SJSA1 (cell line): ENCODE data around the gene ELL. TPM values are rescaled to one million over a fixed set of nuclear protein-coding genes. Genes with fewer than 3 reads are reported as not detected.
A peak's percentile ranks its signal among the peaks of the same experiment; 100 is the strongest.

ENCODE experiments used
- DNase-seq, 2 experiments: peaks; one replicate each; pipeline ENCODE4 v3.0.0-alpha.2; 2015 to 2020; ENCODE audit warnings: low spot score in 2 of 2, low read depth in 1 of 2
- H3K27ac ChIP-seq: fragments of 250-450 bp; sonication (Bioruptor Pico); 2 replicates; pipeline ENCODE4 v1.5.1; 2020; ENCODE audit warnings: mild to moderate bottlenecking, moderate library complexity
- H3K27me3 ChIP-seq: fragments of 250-450 bp; sonication (Bioruptor Pico); replicated peaks from 2 replicates; pipeline ENCODE4 v1.5.1; 2020; ENCODE audit warnings: mild to moderate bottlenecking, moderate library complexity
- H3K36me3 ChIP-seq: fragments of 250-450 bp; sonication (Bioruptor Pico); 2 replicates; pipeline ENCODE4 v1.5.1; 2020; ENCODE audit warnings: mild to moderate bottlenecking
- H3K4me1 ChIP-seq: fragments of 250-450 bp; sonication (Bioruptor Pico); replicated peaks from 2 replicates; pipeline ENCODE4 v1.6.1; 2021; ENCODE audit warnings: mild to moderate bottlenecking
- H3K4me3 ChIP-seq: fragments of 250-450 bp; sonication (Bioruptor Pico); 2 replicates; pipeline ENCODE4 v1.5.1; 2020; ENCODE audit warnings: mild to moderate bottlenecking
- H3K9me3 ChIP-seq: fragments of 250-450 bp; sonication (Bioruptor Pico); replicated peaks from 2 replicates; pipeline ENCODE4 v1.5.1; 2020; ENCODE audit warnings: mild to moderate bottlenecking
- total RNA-seq: library from RNA; depleted of rRNA; stranded (reverse); fragments of >200 nt; shearing (Covaris generic); gene quantifications from 2 replicates; pipeline ENCODE4 v1.2.3, GENCODE V29; 2014

ELL gene
- total RNA-seq, 1 experiment from 2014 or later, result 14.8 TPM

DNA sequence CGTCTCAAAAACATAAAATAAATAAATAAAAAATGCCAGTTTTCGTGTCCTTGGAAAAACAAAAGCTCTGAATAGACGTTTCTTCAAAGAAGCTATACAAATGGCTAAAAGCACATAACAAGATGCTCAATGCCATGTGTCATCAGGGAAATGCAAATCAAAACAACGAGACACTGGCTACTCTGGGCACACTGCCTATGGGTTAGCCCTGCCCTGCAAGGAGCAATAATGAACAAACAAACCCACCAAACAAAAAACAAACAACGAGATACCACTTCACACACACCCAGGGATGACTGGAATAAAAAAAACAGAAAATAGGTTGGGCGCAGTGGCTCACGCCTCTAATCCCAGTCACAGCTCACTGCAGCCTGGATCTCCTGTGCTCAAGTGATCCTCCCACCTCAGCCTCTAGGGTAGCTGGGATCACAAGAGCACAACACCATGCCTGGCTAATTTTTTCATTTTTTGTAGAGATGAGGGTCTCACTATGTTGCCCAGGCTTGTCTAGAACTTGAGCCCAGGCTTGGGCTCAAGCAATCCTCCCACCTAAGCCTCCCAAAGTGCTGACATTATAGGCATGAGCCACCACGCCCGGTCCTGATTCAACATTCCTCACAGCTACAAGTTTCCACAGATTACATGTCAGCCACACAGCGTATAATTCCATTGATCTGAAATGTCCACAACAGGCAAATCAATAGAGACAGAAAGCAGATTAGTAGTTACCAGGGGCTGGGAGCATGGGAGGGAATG lies 68.4 kb downstream of the ELL start:
- Histone ChIP-seq H3K4me1 (peaks cover 39% of the 10 kb centered on the region), H3K27me3 (no peaks in the 10 kb centered on the region), H3K4me3 (no peak overlapping the region), H3K27ac (no peak overlapping the region), H3K36me3 (peaks cover 65% of the 10 kb centered on the region), H3K9me3 (no peaks in the 10 kb centered on the region)
- DNase-seq, result peak; percentile 85 to 88

DNA sequence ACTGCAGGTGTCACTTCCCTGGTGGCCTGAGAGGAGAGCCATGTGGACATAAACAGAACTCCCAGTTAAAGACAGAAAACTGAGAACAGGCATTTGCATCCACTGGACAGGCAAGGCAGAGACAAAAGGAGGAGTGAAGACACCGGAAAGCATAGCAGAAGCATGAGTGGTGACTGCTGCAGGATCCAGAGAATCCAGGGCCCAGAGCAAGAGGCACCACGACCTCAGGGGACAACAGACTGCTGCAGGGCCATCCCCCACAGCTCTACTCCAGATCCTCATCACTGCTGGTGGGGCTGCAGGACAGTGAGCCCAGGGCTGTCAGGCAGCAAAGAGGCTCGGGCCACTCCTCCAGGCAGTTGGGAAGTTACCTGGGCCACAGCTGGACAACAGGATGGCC lies 69.5 kb downstream of the ELL start:
- no peaks in the 10 kb centered on the region for H3K9me3 ChIP-seq
- H3K4me1 ChIP-seq, result peaks cover 39% of the 10 kb centered on the region
- H3K36me3 ChIP-seq, result peaks cover 57% of the 10 kb centered on the region
- no peak for DNase-seq
- no peak overlapping the region for H3K4me3 ChIP-seq
- H3K27ac ChIP-seq, result no peak overlapping the region
- no peaks in the 10 kb centered on the region for H3K27me3 ChIP-seq

DNA sequence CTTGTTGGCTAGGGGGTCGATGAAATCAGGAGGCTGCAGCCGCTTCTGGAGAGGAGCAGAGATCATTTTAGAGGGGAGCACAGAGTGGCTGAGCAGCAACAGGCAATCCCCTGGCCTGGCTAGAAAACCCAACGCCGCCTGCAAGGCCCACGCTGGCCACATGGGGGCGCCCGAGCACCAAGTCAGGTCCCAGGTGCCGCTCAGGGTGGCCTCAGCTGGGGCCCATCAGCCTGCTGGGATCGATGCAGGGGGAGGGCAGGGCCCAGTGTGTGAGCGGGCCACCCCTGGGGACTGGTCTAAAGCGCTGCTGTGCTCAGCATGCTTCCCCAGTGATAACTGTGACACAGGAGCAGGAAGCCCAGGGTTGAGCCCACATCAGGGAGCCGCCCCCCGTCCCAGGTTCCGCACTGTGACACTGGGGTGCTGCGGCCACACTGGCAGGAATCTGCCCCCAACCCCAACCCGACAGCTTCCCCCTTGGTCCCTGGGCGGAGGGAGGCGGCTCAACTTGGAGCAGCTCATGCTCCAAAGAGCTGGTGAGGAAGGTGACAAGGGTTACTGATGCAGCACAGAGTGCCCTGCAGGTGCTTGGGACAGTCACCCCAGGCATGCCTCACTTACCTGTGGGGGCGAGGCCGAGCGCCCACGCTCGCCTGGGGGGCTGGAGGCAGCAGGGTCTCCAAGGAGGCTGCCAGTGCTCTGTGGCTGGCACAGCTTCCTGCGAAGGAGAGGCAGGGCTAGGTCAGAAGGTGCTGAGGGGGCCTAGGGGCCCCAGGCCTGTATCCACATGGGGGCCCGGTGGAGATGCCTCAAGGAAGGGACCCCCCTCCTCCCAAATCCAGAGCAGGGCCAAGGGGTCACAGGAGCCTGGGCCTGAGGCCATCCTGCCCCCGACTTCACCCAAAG lies 70.7 kb downstream of the ELL start:
- peaks cover 57% of the 10 kb centered on the region for H3K36me3 ChIP-seq
- no peak overlapping the region for H3K27ac ChIP-seq

DNA sequence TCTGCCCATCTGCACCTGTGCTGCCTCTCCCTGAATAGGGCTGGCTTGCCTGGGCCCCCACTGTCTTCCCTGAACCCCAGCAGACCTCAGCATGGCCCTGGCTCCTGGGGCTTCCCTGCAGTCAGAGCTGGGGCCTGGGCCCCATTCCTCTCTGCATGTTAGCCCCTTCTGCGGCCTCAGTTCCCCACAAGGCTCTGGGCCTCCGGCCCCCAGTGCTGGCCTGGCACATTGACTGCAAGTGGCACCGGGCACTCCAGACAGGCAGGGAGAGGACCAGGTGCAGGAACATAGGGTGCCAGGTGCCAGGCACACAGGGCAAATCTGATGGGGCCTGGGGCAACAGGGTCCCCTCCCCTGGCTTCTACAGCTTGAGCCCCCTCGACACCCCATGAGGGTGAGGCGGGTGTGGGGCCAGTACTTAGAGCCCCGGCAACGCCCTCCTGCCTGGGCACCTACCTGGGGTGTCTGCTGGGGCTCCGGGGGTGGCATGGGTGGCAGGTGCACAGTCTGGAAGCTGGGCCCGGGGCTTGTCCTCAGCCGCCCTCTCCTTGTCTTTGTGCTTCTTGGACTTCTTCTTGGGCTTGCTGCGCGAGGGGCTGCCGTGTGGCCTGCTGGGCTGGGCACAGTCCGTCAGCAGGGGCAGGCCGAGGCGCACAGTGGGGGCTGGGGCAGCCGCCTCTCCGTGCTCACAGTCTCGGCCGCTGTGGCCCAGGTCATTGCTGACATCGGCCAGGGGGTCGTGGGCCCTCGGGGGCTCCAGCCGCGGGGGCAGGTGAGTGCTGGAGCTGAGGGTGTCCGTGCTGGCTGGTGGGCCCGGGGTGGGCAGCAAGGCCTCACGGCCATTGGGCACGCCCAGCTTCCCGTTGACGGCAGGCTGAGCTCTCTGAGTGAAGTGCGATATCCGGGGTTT lies 71.6 kb downstream of the ELL start:
- no peak overlapping the region for H3K4me3 ChIP-seq
- no peak for DNase-seq
- no peaks in the 10 kb centered on the region for H3K27me3 ChIP-seq
- peaks cover 62% of the 10 kb centered on the region for H3K36me3 ChIP-seq
- no peak overlapping the region for H3K27ac ChIP-seq
- no peaks in the 10 kb centered on the region for H3K9me3 ChIP-seq
- peaks cover 39% of the 10 kb centered on the region for H3K4me1 ChIP-seq

More for the DNA sequence above, 70.7 kb downstream of the ELL start:
- no peaks in the 10 kb centered on the region for H3K27me3 ChIP-seq
- H3K4me3 ChIP-seq, result no peak overlapping the region
- H3K4me1 ChIP-seq, result peaks cover 39% of the 10 kb centered on the region
- H3K9me3 ChIP-seq, result no peaks in the 10 kb centered on the region
- peak; percentile 69 to 89 for DNase-seq

DNA sequence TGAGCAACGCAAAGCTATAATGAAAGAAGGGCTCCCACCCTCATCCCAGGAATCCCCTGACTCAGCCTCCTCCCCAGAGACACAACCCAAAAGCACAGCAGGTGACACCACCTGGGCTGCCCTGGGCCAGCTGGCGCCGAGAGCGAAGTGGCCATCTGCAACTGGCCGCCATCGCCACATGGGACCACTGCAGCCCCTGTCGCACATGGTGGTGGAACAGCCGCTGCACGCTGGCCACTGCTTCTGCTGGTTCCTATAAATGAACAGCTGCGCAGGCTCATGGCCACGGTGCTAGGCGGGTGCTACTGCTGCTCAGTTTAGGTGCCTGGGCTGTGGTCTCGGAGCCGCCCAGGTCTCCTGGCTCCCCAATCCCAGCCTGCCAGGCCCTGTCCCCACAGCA lies 72.3 kb downstream of the ELL start:
- no peak for DNase-seq
- H3K27ac ChIP-seq, result no peak overlapping the region
- no peaks in the 10 kb centered on the region for H3K9me3 ChIP-seq
- H3K4me1 ChIP-seq, result peaks cover 38% of the 10 kb centered on the region
- no peaks in the 10 kb centered on the region for H3K27me3 ChIP-seq
- H3K4me3 ChIP-seq, result no peak overlapping the region
- H3K36me3 ChIP-seq, result peaks cover 67% of the 10 kb centered on the region

DNA sequence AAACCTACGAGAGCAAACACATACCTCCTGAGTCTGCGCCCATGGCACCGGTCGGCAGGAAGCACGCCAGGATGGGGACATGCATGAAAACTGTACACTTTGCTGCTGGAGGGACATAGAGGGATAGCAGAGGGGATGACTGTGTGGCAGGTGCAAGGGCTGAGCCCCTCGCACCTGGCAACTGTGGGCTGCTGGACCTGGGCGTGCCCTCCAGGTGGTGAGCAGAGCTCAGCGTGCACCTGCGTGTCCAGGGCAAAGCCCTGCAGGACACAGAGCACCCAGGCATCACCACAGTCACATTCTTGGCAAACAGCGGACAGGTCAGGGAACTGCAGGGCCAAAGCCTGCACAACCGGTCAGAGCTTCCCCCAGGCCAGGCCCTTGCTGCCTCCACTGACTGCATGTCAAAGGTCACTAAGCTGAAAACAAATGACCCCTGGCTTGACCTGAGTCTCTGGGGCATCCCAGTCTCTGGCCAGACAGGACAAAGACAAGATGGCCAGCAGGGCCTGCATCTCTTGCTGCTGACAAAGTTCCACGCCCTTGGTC lies 75.0 kb downstream of the ELL start:
- H3K36me3 ChIP-seq, result peaks cover 76% of the 10 kb centered on the region
- H3K4me3 ChIP-seq, result no peak overlapping the region
- H3K27me3 ChIP-seq, result no peaks in the 10 kb centered on the region
- H3K9me3 ChIP-seq, result no peaks in the 10 kb centered on the region
- DNase-seq, result no peak
- H3K27ac ChIP-seq, result no peak overlapping the region
- H3K4me1 ChIP-seq, result peaks cover 12% of the 10 kb centered on the region

DNA sequence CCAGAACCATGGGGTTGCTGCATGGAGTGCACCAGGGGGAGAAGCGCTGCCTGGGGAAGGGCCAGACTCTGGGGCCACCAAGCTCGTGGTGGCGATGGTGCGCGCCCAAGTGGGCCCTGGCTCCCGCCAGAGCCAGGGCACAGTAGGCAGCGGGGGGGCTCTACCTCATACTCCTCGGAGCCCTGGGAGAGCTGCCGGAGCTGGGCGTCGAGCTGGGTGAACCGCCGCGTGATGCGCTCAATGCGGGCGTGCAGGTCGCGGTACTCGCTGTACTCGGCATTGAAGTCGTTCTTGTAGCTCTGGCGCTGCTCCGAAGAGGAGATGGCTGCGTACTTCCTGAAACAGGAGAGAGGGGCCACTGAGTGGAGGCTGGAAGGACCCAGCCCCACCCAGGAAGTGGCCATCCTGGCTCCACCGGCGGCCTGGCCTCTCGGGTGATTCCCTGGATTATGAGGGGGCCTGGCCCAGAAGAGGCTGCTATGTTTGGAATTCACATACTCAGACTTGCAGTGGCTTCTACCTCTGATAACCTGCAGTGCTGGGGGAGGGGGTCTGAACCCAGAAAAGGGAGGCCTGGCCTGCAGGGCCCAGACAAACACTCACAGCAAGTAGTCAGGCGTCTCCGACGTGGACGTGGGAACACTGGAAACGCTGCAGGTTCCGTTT lies 75.6 kb downstream of the ELL start:
- H3K27me3 ChIP-seq, result no peaks in the 10 kb centered on the region
- no peaks in the 10 kb centered on the region for H3K9me3 ChIP-seq
- H3K36me3 ChIP-seq, result peaks cover 70% of the 10 kb centered on the region
- no peak for DNase-seq
- H3K4me3 ChIP-seq, result no peak overlapping the region
- H3K4me1 ChIP-seq, result peaks cover 8% of the 10 kb centered on the region
- no peak overlapping the region for H3K27ac ChIP-seq

DNA sequence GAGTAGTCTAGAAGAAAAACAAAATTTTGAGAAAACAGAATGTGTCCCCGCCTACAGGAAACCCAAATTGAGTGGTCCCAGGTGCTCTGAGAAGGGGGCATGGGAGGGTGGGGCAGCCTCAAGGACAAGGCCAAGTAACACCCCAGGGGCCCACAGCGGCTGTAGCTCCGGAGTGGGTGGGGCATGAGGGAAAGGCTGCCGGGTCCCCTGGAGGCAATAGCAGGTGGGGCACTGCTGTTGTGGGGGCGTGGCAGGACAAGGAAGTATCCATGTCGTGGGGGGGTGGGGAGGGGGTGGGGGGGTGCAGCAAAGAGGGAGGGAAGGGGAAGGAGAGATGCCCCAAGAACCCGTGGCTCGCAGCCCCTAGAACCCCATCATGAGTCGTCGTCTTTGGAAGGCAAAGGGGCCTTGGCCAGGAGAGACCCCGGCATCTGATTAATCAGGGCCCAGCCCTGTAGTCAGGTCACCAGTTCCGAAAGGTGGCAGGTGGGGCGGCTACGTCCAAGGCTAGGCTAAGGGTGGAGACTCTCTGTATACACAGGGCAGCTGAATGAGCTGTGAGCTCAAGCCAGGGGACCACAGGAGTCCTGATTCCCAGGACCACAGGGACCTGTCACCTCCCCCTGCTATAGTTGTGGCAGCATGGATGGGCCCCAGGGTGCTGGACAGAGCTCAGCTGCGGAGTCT lies 76.5 kb downstream of the ELL start:
- no peaks in the 10 kb centered on the region for H3K9me3 ChIP-seq
- no peak for DNase-seq
- no peaks in the 10 kb centered on the region for H3K27me3 ChIP-seq
- no peaks in the 10 kb centered on the region for H3K4me1 ChIP-seq
- no peak overlapping the region for H3K27ac ChIP-seq
- no peak overlapping the region for H3K4me3 ChIP-seq
- peaks cover 61% of the 10 kb centered on the region for H3K36me3 ChIP-seq

DNA sequence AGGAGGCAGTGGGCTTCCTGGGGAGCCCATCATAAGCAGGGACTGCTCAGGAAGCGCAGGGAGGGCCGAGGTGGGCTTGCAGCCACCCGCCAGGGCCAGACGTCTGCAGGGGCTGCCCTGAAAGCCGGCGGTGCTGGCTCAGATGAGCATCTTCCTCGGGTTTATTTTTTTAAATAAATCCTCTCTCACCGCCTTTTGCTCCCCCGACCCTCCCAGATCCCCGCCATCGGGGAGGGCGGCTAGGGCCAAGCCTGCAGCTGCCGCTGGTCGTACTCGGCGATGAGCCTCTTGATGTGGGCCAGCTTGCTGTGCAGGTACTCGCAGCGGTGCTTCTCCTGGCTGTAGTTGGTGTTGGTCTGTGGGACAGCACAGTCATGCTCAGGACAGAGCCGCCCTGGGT lies 77.4 kb downstream of the ELL start:
- peaks cover 52% of the 10 kb centered on the region for H3K36me3 ChIP-seq
- no peak overlapping the region for H3K27ac ChIP-seq
- no peaks in the 10 kb centered on the region for H3K27me3 ChIP-seq
- H3K9me3 ChIP-seq, result no peaks in the 10 kb centered on the region
- no peaks in the 10 kb centered on the region for H3K4me1 ChIP-seq
- DNase-seq, result no peak
- no peak overlapping the region for H3K4me3 ChIP-seq

DNA sequence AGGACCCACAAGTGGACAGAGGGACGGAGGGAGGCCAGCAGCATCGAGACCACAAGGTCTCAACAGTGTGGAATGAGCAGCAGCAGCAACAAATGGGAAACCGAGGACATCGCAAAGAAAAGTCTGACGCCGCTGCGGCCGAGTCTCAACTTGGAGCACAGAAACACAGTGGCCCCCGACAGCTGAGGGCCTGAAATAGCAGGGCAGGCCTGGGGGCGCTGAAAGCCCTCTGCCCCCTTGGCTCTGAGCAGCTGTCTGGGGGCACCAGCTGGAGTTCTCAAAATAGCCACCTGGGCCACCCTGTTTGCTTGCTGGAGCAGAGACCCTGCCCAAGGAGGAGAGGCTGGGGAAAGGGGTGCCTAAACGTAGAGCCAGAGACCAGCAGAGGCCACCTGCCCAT lies 78.0 kb downstream of the ELL start:
- no peak overlapping the region for H3K4me3 ChIP-seq
- H3K27ac ChIP-seq, result no peak overlapping the region
- H3K9me3 ChIP-seq, result no peaks in the 10 kb centered on the region
- no peaks in the 10 kb centered on the region for H3K27me3 ChIP-seq
- H3K4me1 ChIP-seq, result no peaks in the 10 kb centered on the region
- DNase-seq, result no peak
- H3K36me3 ChIP-seq, result peaks cover 45% of the 10 kb centered on the region

DNA sequence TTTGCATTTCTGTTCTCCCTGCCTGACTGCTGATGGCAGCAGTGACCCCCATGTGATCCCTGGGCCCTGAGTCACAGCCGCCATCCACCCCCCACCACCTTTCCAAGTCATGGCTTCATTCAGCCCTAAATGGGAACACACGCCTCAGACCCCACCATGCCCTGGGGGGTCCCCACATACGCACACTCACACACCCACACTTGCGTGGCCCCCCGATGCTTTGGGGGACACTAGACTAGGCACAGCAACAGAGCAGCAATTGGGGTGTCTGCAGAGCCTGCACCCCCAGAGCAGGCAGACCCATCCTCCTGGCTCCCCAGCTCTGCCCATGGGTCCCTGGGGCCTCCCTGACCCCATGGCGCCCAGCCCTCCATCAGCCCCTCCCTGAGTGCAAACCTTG lies 78.5 kb downstream of the ELL start:
- H3K27ac ChIP-seq, result no peak overlapping the region
- DNase-seq, result no peak
- no peaks in the 10 kb centered on the region for H3K27me3 ChIP-seq
- no peak overlapping the region for H3K4me3 ChIP-seq
- peaks cover 41% of the 10 kb centered on the region for H3K36me3 ChIP-seq
- no peaks in the 10 kb centered on the region for H3K9me3 ChIP-seq
- H3K4me1 ChIP-seq, result no peaks in the 10 kb centered on the region

DNA sequence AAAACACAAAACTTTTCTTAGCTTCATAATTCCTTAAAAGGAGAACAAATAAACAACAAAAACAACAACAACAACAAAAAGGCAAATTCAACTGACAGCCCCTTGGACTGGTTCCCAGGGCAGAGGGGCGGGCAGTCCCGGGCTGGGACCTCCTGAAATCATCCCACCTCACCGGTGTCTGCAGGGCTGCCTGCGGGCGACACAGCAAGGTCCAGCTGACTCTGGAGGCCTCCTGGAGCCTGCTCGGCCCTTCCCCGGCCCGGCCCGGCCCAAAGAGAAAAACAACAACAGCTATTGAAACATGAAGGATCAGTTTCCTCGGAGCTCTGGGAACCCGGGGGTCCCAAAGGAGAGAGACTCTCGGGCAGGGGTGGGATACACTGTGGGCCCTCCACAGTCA lies 78.9 kb downstream of the ELL start:
- no peak for DNase-seq
- peaks cover 39% of the 10 kb centered on the region for H3K36me3 ChIP-seq
- H3K27me3 ChIP-seq, result no peaks in the 10 kb centered on the region
- H3K4me3 ChIP-seq, result no peak overlapping the region
- H3K9me3 ChIP-seq, result no peaks in the 10 kb centered on the region
- no peak overlapping the region for H3K27ac ChIP-seq
- H3K4me1 ChIP-seq, result no peaks in the 10 kb centered on the region
